ENCODE measurements around the gene KCNK3. TPM values are rescaled to one million over a fixed set of nuclear protein-coding genes. Genes with fewer than 3 reads are reported as not detected.

The KCNK3 gene
- total and polyA plus RNA-seq, 2 donors (not counting 3 experiments of a cell fraction or from before 2014, with no cell fraction given): not detected

DNA sequence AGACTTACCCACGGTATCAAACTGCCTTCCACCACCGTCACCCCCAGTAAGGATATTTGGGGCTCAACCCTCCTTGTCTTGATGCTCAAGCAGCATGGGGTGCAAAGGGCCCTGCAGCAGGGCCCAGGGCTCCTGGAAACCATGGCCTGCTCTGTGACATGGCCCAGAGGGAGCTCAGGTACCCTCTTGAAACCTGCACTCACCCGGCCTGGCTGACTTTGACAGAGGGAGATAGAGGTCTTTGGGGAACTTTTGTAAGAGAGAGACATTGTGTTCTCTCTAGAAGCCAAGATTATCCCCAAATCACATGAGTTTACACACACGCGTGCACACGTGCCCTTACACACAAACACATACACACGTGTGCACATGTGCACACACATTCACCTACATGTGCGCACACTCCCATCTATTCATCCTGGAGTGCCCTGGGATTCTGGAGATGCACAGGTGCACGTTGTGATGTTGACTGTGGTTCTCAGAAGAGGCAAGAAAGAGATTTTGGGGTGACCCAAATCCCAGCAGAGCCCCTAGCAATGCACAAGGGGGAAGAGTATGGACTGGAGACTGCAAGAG, 19.6 kb upstream of the KCNK3 start:
- no peak overlapping the region for H3K9ac ChIP-seq (replicated peaks; ENCODE audit: extremely low read depth, insufficient read depth, low read length)
- no peak for DNase-seq (ENCODE audit: low read depth, low spot score)
- H3K27me3 ChIP-seq (ENCODE audit: control insufficient read depth in 2 of 2, insufficient read depth in 2 of 2, low read length in 2 of 2): peaks cover 6 to 11% of the 10 kb centered on the region in 2 experiments
- no peak for FAIRE-seq
- no peaks in the 10 kb centered on the region for H3K4me1 ChIP-seq (ENCODE audit: control insufficient read depth, extremely low read depth, insufficient read depth, low read length)
- H2AFZ ChIP-seq (ENCODE audit: low read depth, low read length): no peak overlapping the region
- no peak overlapping the region for H3K4me2 ChIP-seq (ENCODE audit: insufficient read depth, low read length)
- ChIA-PET POLR2A (no interaction called here), CTCF (interaction anchor here (0.9 kb wide), 1 partner anchor 13 kb away, joined by 3 read pairs; no protein-coding TSS in a partner anchor)
- no peak overlapping the region for H3K4me3 ChIP-seq (replicated peaks in 1 of 3; ENCODE audit: insufficient read depth in 1 of 3, low read depth in 1 of 3, low read length in 3 of 3)
- H3K27ac ChIP-seq (ENCODE audit: insufficient read depth, low read depth, low read length): no peak overlapping the region
- TF ChIP-seq POLR2AphosphoS5 (IDR thresholded peaks at IDR 0.05; ENCODE audit: insufficient read depth, low read depth, low read length): no peak
- TF ChIP-seq, protein P1, sequence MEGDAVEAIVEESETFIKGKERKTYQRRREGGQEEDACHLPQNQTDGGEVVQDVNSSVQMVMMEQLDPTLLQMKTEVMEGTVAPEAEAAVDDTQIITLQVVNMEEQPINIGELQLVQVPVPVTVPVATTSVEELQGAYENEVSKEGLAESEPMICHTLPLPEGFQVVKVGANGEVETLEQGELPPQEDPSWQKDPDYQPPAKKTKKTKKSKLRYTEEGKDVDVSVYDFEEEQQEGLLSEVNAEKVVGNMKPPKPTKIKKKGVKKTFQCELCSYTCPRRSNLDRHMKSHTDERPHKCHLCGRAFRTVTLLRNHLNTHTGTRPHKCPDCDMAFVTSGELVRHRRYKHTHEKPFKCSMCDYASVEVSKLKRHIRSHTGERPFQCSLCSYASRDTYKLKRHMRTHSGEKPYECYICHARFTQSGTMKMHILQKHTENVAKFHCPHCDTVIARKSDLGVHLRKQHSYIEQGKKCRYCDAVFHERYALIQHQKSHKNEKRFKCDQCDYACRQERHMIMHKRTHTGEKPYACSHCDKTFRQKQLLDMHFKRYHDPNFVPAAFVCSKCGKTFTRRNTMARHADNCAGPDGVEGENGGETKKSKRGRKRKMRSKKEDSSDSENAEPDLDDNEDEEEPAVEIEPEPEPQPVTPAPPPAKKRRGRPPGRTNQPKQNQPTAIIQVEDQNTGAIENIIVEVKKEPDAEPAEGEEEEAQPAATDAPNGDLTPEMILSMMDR (IDR thresholded peaks at IDR 0.05; ENCODE audit: extremely low read depth in 1 of 2, insufficient read depth in 1 of 2, low read depth in 1 of 2, low read length in 2 of 2): no peak
- TF ChIP-seq, protein P2, sequence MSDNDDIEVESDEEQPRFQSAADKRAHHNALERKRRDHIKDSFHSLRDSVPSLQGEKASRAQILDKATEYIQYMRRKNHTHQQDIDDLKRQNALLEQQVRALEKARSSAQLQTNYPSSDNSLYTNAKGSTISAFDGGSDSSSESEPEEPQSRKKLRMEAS (IDR thresholded peaks at IDR 0.05; ENCODE audit: insufficient read depth, insufficient read length): no peak
- TF ChIP-seq POLR2A (IDR thresholded peaks at IDR 0.05; ENCODE audit: low read depth, low read length): no peak
- TF ChIP-seq MYC (IDR thresholded peaks at IDR 0.05; ENCODE audit: low read depth, low read length): no peak
- no peak for TF ChIP-seq EZH2 (IDR thresholded peaks at IDR 0.05; ENCODE audit: borderline replicate concordance, low read depth, low read length, severe bottlenecking)
- no peak for TF ChIP-seq FOS (IDR thresholded peaks at IDR 0.05; ENCODE audit: borderline replicate concordance, insufficient read depth, low read length)
- TF ChIP-seq JUN (IDR thresholded peaks at IDR 0.05; ENCODE audit: borderline replicate concordance, insufficient read depth, insufficient read length, low read depth): no peak
- TF ChIP-seq GATA2 (IDR thresholded peaks at IDR 0.05; ENCODE audit: insufficient read depth, insufficient read length, low read depth, low read length): no peak
- no peaks in the 10 kb centered on the region for H4K20me1 ChIP-seq (replicated peaks; ENCODE audit: control insufficient read depth, extremely low read depth, insufficient read depth, low read length)
- intact Hi-C loops (cut with micrococcal nuclease) (no loop called here), dilution Hi-C loops (cut with MboI; ENCODE audit: extremely low pct_ligation_motif_present, low sequenced_read_pairs) (no loop called here)
- H3K9me1 ChIP-seq (replicated peaks; ENCODE audit: control insufficient read depth, extremely low read depth, insufficient read depth, low read length): no peaks in the 10 kb centered on the region
- H3K79me2 ChIP-seq (ENCODE audit: control insufficient read depth, insufficient read depth, low read length): no peaks in the 10 kb centered on the region
- no peaks in the 10 kb centered on the region for H3K9me3 ChIP-seq (replicated peaks; ENCODE audit: control insufficient read depth, insufficient read depth, low read length)
- no TSS peak for BruUV-seq (replicated peaks)
- H3K36me3 ChIP-seq (ENCODE audit: control insufficient read depth in 2 of 2, extremely low read depth in 1 of 2, insufficient read depth in 2 of 2, low read length in 2 of 2): no peaks in the 10 kb centered on the region

Data from endothelial cell of umbilical vein (primary cell).